ENCODE measurements around the gene UBR2. TPM values are rescaled to one million over a fixed set of nuclear protein-coding genes. Genes with fewer than 3 reads are reported as not detected.
A peak's percentile ranks its signal among the peaks of the same experiment; 100 is the strongest.

The UBR2 gene
- polyA plus RNA-seq, 4 donors = 9.0 to 24.2 (median 13.0) TPM

GRCh38 chr6:42618105-42618504 lies 54.3 kb downstream of the UBR2 start:
- H3K9me3 ChIP-seq (ENCODE audit: control insufficient read depth in 2 of 2, insufficient read depth in 1 of 2, low read depth in 1 of 2, low read length in 1 of 2) = no peaks in the 10 kb centered on the region
- no peak for DNase-seq
- H3K4me3 ChIP-seq (ENCODE audit: low read depth in 1 of 3, low read length in 3 of 3) = no peak overlapping the region
- H3K27me3 ChIP-seq (ENCODE audit: control insufficient read depth in 3 of 3, insufficient read depth in 3 of 3, low read length in 3 of 3) = no peaks in the 10 kb centered on the region
- FAIRE-seq = no peak
- 62 to 85% (median 72%) methylated on average over 1 of the region's 1 CpG for WGBS, 3 donors
- H3K27ac ChIP-seq (ENCODE audit: low read depth in 1 of 3, low read length in 2 of 3) = no peak overlapping the region
- no peaks in the 10 kb centered on the region for H3K4me1 ChIP-seq (ENCODE audit: control insufficient read depth in 3 of 3, insufficient read depth in 2 of 3, low read depth in 1 of 3, low read length in 2 of 3)
- peaks cover 10 to 44% (median 16%) of the 10 kb centered on the region in 3 donors for H3K36me3 ChIP-seq (ENCODE audit: control insufficient read depth in 3 of 3, insufficient read depth in 2 of 3, low read depth in 1 of 3, low read length in 3 of 3)

GRCh38 chr6:42618686-42619085 lies 54.9 kb downstream of the UBR2 start:
- WGBS, 3 donors = 70 to 94% (median 88%) methylated on average over 5 of the region's 5 CpGs
- Histone ChIP-seq H3K4me3 (ENCODE audit: low read depth in 1 of 3, low read length in 3 of 3) (no peak overlapping the region), H3K27me3 (ENCODE audit: control insufficient read depth in 3 of 3, insufficient read depth in 3 of 3, low read length in 3 of 3) (no peaks in the 10 kb centered on the region), H3K9me3 (ENCODE audit: control insufficient read depth in 2 of 2, insufficient read depth in 1 of 2, low read depth in 1 of 2, low read length in 1 of 2) (no peaks in the 10 kb centered on the region), H3K4me1 (ENCODE audit: control insufficient read depth in 3 of 3, insufficient read depth in 2 of 3, low read depth in 1 of 3, low read length in 2 of 3) (no peaks in the 10 kb centered on the region), H3K36me3 (ENCODE audit: control insufficient read depth in 3 of 3, insufficient read depth in 2 of 3, low read depth in 1 of 3, low read length in 3 of 3) (peaks cover 10 to 44% (median 16%) of the 10 kb centered on the region in 3 donors), H3K27ac (ENCODE audit: low read depth in 1 of 3, low read length in 2 of 3) (no peak overlapping the region)
- no peak for FAIRE-seq
- DNase-seq = no peak

GRCh38 chr6:42619963-42620362 lies 56.1 kb downstream of the UBR2 start:
- Histone ChIP-seq H3K27me3 (ENCODE audit: control insufficient read depth in 3 of 3, insufficient read depth in 3 of 3, low read length in 3 of 3) (no peaks in the 10 kb centered on the region), H3K9me3 (ENCODE audit: control insufficient read depth in 2 of 2, insufficient read depth in 1 of 2, low read depth in 1 of 2, low read length in 1 of 2) (no peaks in the 10 kb centered on the region), H3K27ac (ENCODE audit: low read depth in 1 of 3, low read length in 2 of 3) (no peak overlapping the region), H3K36me3 (ENCODE audit: control insufficient read depth in 3 of 3, insufficient read depth in 2 of 3, low read depth in 1 of 3, low read length in 3 of 3) (peaks cover 10 to 45% (median 16%) of the 10 kb centered on the region in 3 donors), H3K4me3 (ENCODE audit: low read depth in 1 of 3, low read length in 3 of 3) (no peak overlapping the region), H3K4me1 (ENCODE audit: control insufficient read depth in 3 of 3, insufficient read depth in 2 of 3, low read depth in 1 of 3, low read length in 2 of 3) (peaks cover 0 to 9% (median 0%) of the 10 kb centered on the region in 3 donors)
- DNase-seq = no peak
- WGBS, 3 donors = 50 to 82% (median 73%) methylated on average over 1 of the region's 1 CpG
- no peak for FAIRE-seq

GRCh38 chr6:42624601-42625000 lies 60.8 kb downstream of the UBR2 start:
- H3K4me3 ChIP-seq (ENCODE audit: low read depth in 1 of 3, low read length in 3 of 3) = no peak overlapping the region
- no peaks in the 10 kb centered on the region for H3K27me3 ChIP-seq (ENCODE audit: control insufficient read depth in 3 of 3, insufficient read depth in 3 of 3, low read length in 3 of 3)
- peaks cover 7 to 52% (median 11%) of the 10 kb centered on the region in 3 donors for H3K36me3 ChIP-seq (ENCODE audit: control insufficient read depth in 3 of 3, insufficient read depth in 2 of 3, low read depth in 1 of 3, low read length in 3 of 3)
- FAIRE-seq (no peak), DNase-seq (peak; percentile 64 to 65)
- peaks cover 0 to 3% of the 10 kb centered on the region in 2 donors for H3K9me3 ChIP-seq (ENCODE audit: control insufficient read depth in 2 of 2, insufficient read depth in 1 of 2, low read depth in 1 of 2, low read length in 1 of 2)
- peaks cover 0 to 14% (median 0%) of the 10 kb centered on the region in 3 donors for H3K4me1 ChIP-seq (ENCODE audit: control insufficient read depth in 3 of 3, insufficient read depth in 2 of 3, low read depth in 1 of 3, low read length in 2 of 3)
- H3K27ac ChIP-seq (ENCODE audit: low read depth in 1 of 3, low read length in 2 of 3) = peak overlapping the region in 1 of 3 donors; percentile 77

GRCh38 chr6:42627044-42627443 lies 63.2 kb downstream of the UBR2 start:
- H3K27me3 ChIP-seq (ENCODE audit: control insufficient read depth in 3 of 3, insufficient read depth in 3 of 3, low read length in 3 of 3) = no peaks in the 10 kb centered on the region
- H3K36me3 ChIP-seq (ENCODE audit: control insufficient read depth in 3 of 3, insufficient read depth in 2 of 3, low read depth in 1 of 3, low read length in 3 of 3) = peaks cover 7 to 48% (median 17%) of the 10 kb centered on the region in 3 donors
- H3K9me3 ChIP-seq (ENCODE audit: control insufficient read depth in 2 of 2, insufficient read depth in 1 of 2, low read depth in 1 of 2, low read length in 1 of 2) = peaks cover 0 to 3% of the 10 kb centered on the region in 2 donors
- WGBS, 3 donors = 93 to 100% (median 94%) methylated on average over 1 of the region's 1 CpG
- no peak for FAIRE-seq
- peak in 1 of 2 donors; percentile 3 for DNase-seq
- no peak overlapping the region for H3K27ac ChIP-seq (ENCODE audit: low read depth in 1 of 3, low read length in 2 of 3)
- peaks cover 0 to 14% (median 0%) of the 10 kb centered on the region in 3 donors for H3K4me1 ChIP-seq (ENCODE audit: control insufficient read depth in 3 of 3, insufficient read depth in 2 of 3, low read depth in 1 of 3, low read length in 2 of 3)
- no peak overlapping the region for H3K4me3 ChIP-seq (ENCODE audit: low read depth in 1 of 3, low read length in 3 of 3)

- DNase-seq (no peak), FAIRE-seq (no peak)
- H3K27me3 ChIP-seq (ENCODE audit: control insufficient read depth in 3 of 3, insufficient read depth in 3 of 3, low read length in 3 of 3) = no peaks in the 10 kb centered on the region
- peaks cover 7 to 41% (median 18%) of the 10 kb centered on the region in 3 donors for H3K36me3 ChIP-seq (ENCODE audit: control insufficient read depth in 3 of 3, insufficient read depth in 2 of 3, low read depth in 1 of 3, low read length in 3 of 3)
- H3K4me3 ChIP-seq (ENCODE audit: low read depth in 1 of 3, low read length in 3 of 3) = no peak overlapping the region
- H3K9me3 ChIP-seq (ENCODE audit: control insufficient read depth in 2 of 2, insufficient read depth in 1 of 2, low read depth in 1 of 2, low read length in 1 of 2) = peaks cover 0 to 3% of the 10 kb centered on the region in 2 donors
- H3K27ac ChIP-seq (ENCODE audit: low read depth in 1 of 3, low read length in 2 of 3) = peak overlapping the region in 1 of 3 donors; percentile 34
- peaks cover 0 to 14% (median 0%) of the 10 kb centered on the region in 3 donors for H3K4me1 ChIP-seq (ENCODE audit: control insufficient read depth in 3 of 3, insufficient read depth in 2 of 3, low read depth in 1 of 3, low read length in 2 of 3)
- WGBS, 3 donors = 18 to 46% (median 38%) methylated on average over 1 of the region's 1 CpG
These were observed 63.8 kb downstream of the UBR2 start for GRCh38 chr6:42627674-42628073.

GRCh38 chr6:42628604-42629003 lies 64.8 kb downstream of the UBR2 start:
- H3K9me3 ChIP-seq (ENCODE audit: control insufficient read depth in 2 of 2, insufficient read depth in 1 of 2, low read depth in 1 of 2, low read length in 1 of 2) = peaks cover 0 to 3% of the 10 kb centered on the region in 2 donors
- H3K4me1 ChIP-seq (ENCODE audit: control insufficient read depth in 3 of 3, insufficient read depth in 2 of 3, low read depth in 1 of 3, low read length in 2 of 3) = peaks cover 0 to 14% (median 0%) of the 10 kb centered on the region in 3 donors
- WGBS, 3 donors = 98 to 99% (median 99%) methylated on average over 2 of the region's 2 CpGs
- no peak overlapping the region for H3K27ac ChIP-seq (ENCODE audit: low read depth in 1 of 3, low read length in 2 of 3)
- peaks cover 7 to 44% (median 26%) of the 10 kb centered on the region in 3 donors for H3K36me3 ChIP-seq (ENCODE audit: control insufficient read depth in 3 of 3, insufficient read depth in 2 of 3, low read depth in 1 of 3, low read length in 3 of 3)
- no peak overlapping the region for H3K4me3 ChIP-seq (ENCODE audit: low read depth in 1 of 3, low read length in 3 of 3)
- DNase-seq (no peak), FAIRE-seq (no peak)
- no peaks in the 10 kb centered on the region for H3K27me3 ChIP-seq (ENCODE audit: control insufficient read depth in 3 of 3, insufficient read depth in 3 of 3, low read length in 3 of 3)

GRCh38 chr6:42629845-42630244 lies 66.0 kb downstream of the UBR2 start:
- no peak for FAIRE-seq
- WGBS, 3 donors = 70 to 81% (median 77%) methylated on average over 5 of the region's 5 CpGs
- DNase-seq = peak in 1 of 2 donors; percentile 6
- Histone ChIP-seq H3K9me3 (ENCODE audit: control insufficient read depth in 2 of 2, insufficient read depth in 1 of 2, low read depth in 1 of 2, low read length in 1 of 2) (peaks cover 0 to 3% of the 10 kb centered on the region in 2 donors), H3K27me3 (ENCODE audit: control insufficient read depth in 3 of 3, insufficient read depth in 3 of 3, low read length in 3 of 3) (no peaks in the 10 kb centered on the region), H3K4me1 (ENCODE audit: control insufficient read depth in 3 of 3, insufficient read depth in 2 of 3, low read depth in 1 of 3, low read length in 2 of 3) (peaks cover 0 to 7% (median 0%) of the 10 kb centered on the region in 3 donors), H3K36me3 (ENCODE audit: control insufficient read depth in 3 of 3, insufficient read depth in 2 of 3, low read depth in 1 of 3, low read length in 3 of 3) (peaks cover 7 to 48% (median 26%) of the 10 kb centered on the region in 3 donors), H3K27ac (ENCODE audit: low read depth in 1 of 3, low read length in 2 of 3) (no peak overlapping the region), H3K4me3 (ENCODE audit: low read depth in 1 of 3, low read length in 3 of 3) (no peak overlapping the region)

GRCh38 chr6:42637681-42638080 lies 73.9 kb downstream of the UBR2 start:
- 89 to 92% (median 91%) methylated on average over 3 of the region's 3 CpGs for WGBS, 3 donors
- H3K36me3 ChIP-seq (ENCODE audit: control insufficient read depth in 3 of 3, insufficient read depth in 2 of 3, low read depth in 1 of 3, low read length in 3 of 3) = peaks cover 12 to 39% (median 21%) of the 10 kb centered on the region in 3 donors

More at GRCh38 chr6:42637681-42638080, 73.9 kb downstream of the UBR2 start:
- FAIRE-seq (no peak), DNase-seq (no peak)
- no peaks in the 10 kb centered on the region for H3K4me1 ChIP-seq (ENCODE audit: control insufficient read depth in 3 of 3, insufficient read depth in 2 of 3, low read depth in 1 of 3, low read length in 2 of 3)
- no peaks in the 10 kb centered on the region for H3K9me3 ChIP-seq (ENCODE audit: control insufficient read depth in 2 of 2, insufficient read depth in 1 of 2, low read depth in 1 of 2, low read length in 1 of 2)
- H3K27ac ChIP-seq (ENCODE audit: low read depth in 1 of 3, low read length in 2 of 3) = no peak overlapping the region
- H3K4me3 ChIP-seq (ENCODE audit: low read depth in 1 of 3, low read length in 3 of 3) = no peak overlapping the region
- no peaks in the 10 kb centered on the region for H3K27me3 ChIP-seq (ENCODE audit: control insufficient read depth in 3 of 3, insufficient read depth in 3 of 3, low read length in 3 of 3)
